ENCODE measurements around the gene KDM5A.

- TF ChIP-seq EZH2 (IDR thresholded peaks at IDR 0.05) (no peak), POLR2AphosphoS5 (IDR thresholded peaks at IDR 0.05; ENCODE audit: borderline replicate concordance, low read depth, low read length) (no peak), FOXP2 (optimal IDR thresholded peaks at IDR 0.05; ENCODE audit: control extremely low read depth, extremely low read length, insufficient read depth) (no peak)
Measured at GRCh38 chr12:256225-256624, 132.9 kb downstream of the KDM5A start.

Data from SK-N-MC (cell line).